Central memory CD4-positive, alpha-beta T cell (primary cell): Measurements from ENCODE around the gene ADAMTS1.
"Not testable (repeated sequence)": the region's sequence is repeated elsewhere in the genome, so short reads cannot be mapped to it uniquely, and the experiment has no call there.

Experiments used
- DNase-seq: peaks from one replicate; pipeline ENCODE4 v3.0.0; 2022
- total RNA-seq, 3 experiments: gene quantifications; one replicate each; lab custom pipeline; 2026; lab: John Stamatoyannopoulos, UW

The ADAMTS1 gene
- total RNA-seq = 0 to 0.07 (median 0) reads per million in 3 experiments

DNA sequence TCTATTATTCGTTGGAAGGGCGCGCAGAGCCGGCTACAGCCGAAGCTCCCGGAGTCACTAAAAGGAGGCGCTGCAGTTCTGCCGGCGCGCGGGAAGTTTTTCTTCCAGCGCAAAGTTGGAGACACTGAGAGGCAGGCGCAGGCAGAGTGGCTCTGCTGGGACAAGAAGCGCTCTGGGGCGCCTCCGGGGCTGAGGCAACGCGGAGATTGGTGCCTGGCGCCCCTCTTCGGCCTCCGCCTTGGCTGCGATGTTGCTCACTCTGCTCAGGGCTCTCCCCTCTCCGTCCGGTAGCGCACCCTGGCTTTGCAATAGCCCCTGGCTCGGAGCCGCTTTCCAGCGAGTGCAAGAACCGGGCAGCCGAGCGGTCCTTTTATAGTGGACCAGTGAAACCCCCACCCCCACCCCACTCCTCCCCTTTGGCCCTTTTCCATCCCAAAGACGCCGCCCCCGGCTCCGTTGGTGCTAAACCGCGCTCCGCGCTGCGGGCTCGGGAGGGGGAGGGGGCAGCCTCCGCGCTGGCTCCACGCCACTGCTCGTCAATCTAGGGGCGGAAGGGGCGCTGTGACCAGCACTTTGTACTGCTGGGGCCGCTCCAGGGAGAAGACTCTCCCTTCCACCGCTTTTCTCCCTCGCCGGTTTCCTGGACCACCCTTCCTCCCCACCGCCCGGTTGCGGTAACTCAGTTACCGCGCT lies at the start of gene ADAMTS1:
ADAMTS1 (minus strand) TSS at position 344 of the 693 bp plus-strand sequence. CDS start 455 bp downstream, outside the sequence.
- DNase-seq = no peak

DNA sequence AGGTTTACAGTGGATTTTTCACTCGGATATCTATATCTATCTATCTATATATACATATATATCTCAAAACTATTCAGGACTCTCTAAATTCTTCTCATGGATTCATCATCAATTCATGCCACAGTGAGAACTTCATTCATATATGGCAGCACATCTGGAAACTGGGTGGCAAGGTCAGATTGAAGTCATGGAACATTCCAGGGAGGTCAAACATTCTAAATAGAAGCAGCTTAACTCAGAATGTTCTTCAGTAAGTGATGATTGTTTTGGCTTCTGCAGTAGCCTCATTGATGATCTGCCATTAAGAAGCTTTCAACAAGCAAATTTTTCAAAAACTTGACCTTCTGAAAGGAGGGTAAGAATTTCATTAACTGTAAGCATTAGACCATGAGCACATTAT lies 46.9 kb upstream of the ADAMTS1 start:
- DNase-seq = no peak

DNA sequence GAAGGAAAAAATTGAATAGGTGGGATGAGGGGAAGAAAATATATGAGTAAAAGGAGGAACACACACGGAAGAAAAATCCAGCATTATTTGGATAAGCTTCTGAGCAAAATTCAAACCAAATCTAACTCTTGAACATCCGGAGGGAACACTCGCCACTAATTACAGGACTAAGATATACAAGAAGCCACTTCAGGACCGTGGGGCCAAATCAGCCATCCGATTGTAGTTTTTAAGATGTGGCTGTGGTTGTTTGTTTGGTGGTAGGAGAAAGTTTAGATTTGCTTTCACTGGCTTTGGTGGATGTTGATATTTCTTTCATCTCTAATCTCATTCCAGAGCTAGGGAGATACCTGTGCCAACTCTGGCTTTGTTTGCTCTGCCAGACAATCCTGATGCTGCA lies 43.7 kb upstream of the ADAMTS1 start:
- no peak for DNase-seq

DNA sequence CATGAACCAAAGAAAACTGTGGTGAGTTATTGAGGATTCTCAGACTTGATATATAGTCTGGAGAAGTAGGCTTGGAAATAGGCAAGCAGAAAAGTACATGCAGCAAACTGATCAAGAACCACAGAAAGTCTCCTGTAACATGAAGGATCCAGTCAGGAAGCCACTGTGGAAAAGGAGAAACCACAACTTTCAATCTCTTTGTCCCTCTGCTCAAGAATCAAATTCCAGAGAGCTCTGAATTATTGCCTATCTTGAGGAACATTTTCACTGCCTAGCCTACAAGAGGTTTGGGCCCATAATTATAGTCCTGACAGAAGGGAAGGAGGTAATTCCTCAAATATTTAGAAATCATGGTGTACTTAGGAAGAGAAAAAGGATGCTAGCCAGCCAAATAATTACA lies 43.0 kb upstream of the ADAMTS1 start:
- DNase-seq = no peak

DNA sequence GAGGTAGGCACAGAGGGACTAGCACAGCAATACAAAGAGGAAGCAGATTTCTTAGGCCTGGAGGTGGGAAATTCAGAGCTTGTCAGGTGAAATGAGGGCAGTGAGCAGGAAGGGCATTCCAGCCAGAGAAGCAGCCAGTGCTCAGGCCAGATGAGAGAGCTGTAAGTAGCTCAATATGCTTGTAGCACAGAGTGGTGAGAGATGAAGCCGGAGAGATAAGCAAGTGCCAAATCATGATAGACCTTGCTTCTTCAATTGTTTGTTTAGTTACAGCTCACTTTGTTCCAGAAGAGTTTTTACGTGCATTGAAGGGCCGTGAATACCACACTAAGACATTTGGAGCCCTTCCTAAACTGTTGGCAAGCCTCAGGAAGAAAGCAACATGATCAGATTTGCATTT lies 42.0 kb upstream of the ADAMTS1 start:
- no peak for DNase-seq

DNA sequence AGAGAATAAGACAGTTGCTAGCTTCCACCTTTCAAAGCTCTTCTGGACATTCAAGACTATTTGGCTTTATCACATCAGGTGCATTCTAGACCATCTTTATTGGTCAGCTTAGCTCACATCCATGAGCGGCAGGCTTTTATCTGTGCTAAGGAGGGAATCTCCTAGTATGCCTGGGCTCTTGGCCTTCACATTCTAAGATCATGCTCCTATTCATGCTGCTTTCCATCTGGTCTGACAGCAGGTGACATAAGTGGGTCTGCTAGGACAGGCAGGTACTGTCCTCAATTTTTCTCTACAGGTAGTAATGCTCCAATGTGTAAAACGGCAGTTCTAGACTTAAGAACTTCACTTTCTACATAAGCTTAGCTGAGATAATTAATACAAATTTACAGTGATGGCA lies 39.2 kb upstream of the ADAMTS1 start:
- no peak for DNase-seq

DNA sequence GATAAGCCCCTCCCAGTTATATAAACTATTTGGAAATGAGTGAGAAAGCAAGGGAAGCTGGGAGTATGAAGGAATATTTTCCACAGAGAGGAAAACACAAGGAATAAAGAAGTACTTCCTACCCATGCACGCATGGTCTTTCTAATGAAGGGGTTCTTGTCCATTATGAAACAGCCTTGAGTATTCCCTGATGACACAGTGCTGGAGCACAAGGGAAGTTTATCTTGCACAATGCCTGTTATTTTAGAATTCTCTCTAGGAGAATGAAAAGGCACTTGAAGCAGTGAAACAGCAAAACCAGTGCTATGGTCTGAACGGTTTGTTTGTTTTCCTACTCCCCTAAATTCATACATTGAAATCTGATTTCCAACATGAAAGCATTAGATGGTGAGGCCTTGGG lies 38.6 kb upstream of the ADAMTS1 start:
- no peak for DNase-seq

DNA sequence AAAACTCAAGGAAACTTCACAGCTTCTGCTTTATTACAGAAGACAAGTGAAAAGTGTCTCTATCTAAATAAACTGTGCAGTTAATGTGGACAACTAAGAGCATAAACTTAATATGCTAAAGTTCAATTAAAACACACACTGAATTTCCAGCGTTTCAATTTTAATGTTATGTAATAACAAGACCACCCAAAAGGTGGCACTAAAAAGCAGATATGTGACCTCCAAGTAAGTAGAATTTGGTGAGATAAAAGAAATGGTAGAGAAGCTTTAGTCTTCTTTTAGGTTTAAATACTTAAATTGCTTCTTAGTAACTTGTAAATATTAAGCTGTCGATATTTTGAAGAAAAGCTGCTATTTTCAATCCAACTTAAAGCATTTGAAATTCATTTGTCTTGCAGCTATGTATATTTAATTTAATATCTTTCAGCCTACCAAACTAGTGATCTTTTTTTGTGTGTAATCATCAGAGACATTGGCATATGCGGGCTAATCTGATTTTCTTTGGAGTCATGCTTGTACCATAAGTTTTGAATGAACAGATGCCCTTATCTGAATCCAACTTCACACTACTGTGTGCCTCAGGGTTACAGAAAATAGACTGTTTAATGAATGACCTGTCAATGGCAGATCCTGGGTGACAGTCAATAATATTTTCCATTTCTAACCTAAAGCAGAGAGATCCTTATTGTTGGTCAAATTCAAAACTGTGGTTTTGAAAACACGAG lies 36.5 kb upstream of the ADAMTS1 start:
- DNase-seq = no peak

DNA sequence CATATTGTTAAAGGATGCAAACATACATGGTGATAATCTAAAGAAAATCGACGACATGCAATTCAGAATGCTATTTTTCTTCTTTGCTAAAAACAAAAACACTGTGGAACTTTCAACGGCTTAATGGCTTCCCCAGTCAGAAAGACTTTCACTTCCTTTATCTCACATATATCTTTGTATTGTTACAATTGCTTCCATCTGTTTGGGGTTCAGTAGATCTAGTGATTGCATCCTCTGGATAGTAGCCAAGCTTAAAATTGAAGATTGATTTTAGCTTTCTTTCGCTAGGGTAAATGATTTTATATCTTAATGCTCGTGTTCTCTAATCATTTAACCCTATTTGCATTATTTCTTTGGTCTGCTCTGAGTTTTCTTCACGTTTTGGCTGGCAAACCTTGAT lies 31.8 kb upstream of the ADAMTS1 start:
- DNase-seq = no peak

DNA sequence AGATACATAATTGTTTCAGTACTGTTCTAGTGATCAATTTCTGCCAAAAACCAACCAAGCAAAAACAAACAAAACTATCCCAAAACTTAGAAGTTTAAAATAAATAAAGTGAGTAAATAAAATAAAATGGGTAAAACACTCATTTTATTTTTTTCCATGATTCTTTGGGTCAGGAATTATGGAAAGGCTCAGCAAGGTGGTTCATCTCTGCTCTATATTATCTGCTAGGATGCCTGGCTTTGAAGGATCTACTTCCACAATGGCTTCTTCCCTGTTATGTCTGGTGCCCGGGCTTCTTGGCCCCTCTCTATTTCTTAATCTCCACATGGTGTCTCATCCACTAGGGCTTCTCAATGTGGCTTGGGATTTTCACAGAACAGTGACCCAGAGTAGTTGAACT lies 29.1 kb upstream of the ADAMTS1 start:
- no peak for DNase-seq

DNA sequence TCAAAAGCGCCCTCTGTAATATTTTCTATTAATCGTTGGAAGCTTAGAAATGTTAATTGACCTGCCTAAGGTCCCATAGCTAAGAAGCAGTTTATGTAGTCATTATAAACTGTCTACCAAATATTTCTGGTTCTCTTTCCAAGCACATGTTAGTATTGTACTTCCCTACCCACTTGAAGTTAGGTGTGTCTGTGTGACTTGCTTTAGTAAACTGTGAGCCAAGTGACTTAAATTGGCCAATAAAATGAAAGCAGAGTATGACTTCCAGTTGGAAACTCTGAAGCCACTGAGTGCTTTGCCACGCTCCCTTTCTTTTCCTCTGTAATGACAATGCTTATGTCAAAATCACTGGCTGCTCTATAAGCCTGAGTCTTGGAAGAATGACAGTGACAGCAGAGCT lies 20.6 kb upstream of the ADAMTS1 start:
- no peak for DNase-seq

DNA sequence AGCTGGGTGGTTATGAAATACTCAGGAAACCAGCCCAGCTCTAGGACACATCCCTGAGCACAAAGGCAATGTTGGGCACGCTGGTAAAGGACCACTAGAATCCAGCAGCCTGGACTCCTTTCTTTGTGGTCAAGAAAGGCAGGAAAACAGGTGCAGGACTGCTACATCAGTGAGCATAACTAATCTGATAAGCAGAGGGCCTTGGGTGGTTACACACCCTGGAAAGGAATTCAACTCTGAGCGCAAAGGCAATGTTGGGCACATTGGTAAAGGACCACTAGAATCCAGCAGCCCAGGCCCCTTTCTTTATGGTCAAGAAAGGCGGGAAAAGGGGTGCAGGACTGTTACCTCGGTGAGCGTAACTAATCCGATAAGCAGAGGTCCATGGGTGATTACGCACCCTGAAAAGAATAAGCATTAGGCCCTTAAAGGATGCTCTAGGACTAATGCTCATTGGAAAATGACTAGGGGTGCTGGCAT lies 11.7 kb upstream of the ADAMTS1 start:
- DNase-seq = not testable (repeated sequence)

DNA sequence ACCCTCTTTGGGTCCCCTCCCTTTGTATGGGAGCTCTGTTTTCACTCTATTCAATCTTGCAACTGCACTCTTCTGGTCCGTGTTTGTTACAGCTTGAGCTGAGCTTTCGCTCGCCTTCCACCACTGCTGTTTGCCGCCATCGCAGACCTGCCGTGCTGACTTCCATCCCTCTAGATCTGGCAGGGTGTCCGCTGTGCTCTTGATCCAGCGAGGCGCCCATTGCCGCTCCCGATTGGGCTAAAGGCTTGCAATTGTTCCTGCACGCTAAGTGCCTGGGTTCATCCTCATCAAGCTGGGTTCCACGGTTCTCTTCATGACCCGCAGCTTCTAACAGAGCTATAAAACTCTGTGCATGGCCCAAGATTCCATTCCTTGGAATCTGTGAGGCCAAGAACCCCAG lies 9.5 kb upstream of the ADAMTS1 start:
- not testable (repeated sequence) for DNase-seq

DNA sequence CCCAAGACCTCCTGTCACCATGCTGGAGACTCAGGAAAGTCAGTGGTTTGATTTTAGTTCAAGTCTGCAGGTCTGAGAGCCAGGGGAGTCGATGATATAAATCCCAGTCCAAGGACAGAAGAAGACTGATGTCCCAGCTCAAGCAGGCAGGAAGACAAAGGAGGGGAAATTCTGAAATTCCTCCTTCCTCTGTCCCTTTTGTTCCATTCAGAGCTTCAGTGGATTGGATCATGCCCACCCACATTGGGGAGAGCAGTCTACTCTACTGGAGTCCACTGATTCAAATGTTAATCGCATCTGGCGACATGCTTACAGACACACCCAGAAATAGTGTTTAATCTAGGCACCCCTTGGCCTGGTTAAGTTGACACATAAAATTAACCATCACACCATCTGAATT lies 7.2 kb upstream of the ADAMTS1 start:
- no peak for DNase-seq

DNA sequence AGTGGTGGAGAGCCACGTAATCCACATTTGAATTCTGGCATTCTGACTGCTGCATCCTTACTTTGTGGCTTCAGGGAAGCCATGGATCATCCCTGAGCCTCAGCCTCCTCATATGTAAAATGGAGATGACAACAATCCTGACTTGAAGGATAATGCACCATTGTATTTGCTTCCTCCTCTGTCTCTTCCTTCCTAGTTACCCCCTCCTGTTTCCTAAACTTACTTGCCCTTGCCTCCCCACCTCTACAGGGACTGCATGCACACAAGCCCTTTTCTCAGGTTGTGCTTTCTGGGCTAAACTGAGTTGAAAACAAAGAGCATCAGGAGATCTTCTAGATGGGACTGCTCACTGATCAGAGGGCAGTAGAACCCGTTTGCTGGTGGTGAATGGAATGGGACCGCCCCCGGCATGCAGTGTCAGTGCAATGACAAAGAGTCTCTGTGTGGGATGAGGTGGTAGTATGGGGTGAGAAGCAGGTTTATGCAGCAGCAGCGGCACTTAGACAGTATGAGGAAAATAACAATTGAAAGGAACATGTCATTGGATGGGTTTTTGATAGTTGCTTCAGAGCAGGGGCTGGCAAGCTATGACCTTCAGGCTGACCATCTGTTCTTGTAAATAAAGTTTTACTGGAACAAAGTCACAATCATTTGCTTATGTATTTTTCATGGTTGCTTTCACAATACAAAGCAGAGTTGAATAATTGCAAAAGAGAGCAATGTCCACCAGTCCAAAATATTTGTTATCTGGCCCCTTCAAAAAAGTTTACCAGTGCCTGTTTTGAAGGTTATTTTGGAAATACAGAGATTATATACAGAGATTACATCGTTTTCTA lies 6.1 kb upstream of the ADAMTS1 start:
- no peak for DNase-seq

DNA sequence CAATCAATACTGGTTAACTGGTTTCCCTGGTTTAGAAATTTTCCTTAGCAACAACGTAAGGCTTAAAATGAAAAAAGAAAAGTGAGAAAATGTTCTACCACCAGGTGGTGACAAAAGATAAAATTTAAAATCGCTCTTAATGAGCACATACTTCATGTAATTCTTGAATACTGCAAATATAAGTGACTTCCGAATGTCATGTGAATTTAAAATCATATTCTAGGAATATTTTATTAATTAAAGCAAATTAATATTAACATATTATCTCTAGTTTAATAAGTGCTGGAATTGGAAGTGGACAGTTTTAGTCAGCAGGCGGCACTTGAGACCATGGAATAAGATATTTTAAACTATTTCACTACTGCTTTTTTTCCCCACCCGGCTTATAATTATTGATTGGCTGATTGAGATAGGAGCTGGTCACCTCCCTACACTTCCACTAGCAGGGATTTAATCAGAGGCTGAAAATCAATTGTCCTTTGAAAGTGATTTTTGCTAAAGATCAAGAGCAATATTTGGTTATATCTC lies 5.0 kb upstream of the ADAMTS1 start:
- no peak for DNase-seq

DNA sequence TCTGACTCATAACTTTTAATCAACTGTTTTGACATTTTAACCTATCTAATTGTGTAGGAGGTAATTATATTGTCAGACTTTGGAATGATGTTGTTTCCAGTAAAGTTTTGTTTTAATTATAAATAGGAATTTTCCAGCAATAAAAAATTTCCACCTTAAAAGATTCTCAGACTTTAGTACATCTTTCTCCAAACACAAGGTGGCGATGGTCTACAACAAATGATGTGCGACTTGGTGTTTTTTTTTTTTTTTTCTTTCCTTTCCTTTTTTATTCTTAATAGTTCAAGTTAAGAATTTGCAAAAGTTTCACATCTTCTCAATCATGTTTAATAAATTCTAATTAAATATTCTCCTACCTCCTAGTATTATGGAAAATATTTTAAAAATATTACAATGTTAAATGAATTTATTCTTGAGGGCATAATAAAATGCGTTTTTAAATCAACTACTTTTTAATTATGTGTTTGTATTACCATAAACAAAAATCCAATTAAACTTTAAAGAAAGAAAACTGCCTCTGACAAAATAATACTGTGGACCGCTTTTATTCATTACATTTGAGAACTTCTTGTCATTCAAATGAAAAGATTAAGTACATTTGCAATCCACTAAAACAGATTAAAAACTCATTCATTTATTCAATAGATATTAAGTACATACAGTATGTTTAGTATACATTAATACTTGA lies 4.4 kb upstream of the ADAMTS1 start:
- DNase-seq = peak; percentile 9

DNA sequence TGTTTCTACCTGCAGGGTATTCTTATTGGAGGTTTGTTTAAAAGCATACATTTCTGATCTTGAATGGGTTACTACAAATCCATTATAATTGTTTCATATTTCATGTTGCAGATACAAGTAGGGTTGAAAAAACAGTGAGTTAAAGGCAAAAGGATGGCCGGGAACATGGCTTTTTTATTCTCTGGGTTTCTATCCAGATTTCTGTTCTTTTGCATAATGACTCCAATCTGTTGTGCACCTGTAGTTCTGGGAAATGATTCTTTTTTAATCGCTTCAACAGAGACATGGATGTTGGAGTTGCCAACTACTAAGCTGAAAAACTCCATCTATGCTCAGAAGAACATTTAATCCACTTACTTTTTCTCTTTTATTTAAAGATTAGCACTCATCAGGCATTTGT lies 2.7 kb upstream of the ADAMTS1 start:
- DNase-seq = no peak

DNA sequence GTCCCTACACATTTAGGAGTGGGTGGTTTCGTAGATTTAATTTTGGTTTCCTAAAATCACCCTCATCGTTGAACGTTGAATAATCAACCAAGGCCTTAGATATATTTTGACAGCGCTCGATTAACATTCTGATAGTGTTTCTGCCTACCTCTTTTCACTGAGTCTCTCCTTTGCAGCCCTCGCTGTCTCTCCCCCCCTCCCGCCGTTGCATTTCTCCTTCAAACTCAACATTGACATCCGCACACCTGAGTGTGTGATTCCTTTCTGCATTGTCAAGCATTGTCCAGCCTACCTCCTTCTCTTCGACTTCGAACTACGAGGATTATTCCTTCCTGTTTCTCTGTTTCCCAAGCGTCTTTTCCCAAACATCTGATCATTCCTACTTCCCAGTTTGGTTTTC lies 1.8 kb upstream of the ADAMTS1 start:
- DNase-seq = no peak

DNA sequence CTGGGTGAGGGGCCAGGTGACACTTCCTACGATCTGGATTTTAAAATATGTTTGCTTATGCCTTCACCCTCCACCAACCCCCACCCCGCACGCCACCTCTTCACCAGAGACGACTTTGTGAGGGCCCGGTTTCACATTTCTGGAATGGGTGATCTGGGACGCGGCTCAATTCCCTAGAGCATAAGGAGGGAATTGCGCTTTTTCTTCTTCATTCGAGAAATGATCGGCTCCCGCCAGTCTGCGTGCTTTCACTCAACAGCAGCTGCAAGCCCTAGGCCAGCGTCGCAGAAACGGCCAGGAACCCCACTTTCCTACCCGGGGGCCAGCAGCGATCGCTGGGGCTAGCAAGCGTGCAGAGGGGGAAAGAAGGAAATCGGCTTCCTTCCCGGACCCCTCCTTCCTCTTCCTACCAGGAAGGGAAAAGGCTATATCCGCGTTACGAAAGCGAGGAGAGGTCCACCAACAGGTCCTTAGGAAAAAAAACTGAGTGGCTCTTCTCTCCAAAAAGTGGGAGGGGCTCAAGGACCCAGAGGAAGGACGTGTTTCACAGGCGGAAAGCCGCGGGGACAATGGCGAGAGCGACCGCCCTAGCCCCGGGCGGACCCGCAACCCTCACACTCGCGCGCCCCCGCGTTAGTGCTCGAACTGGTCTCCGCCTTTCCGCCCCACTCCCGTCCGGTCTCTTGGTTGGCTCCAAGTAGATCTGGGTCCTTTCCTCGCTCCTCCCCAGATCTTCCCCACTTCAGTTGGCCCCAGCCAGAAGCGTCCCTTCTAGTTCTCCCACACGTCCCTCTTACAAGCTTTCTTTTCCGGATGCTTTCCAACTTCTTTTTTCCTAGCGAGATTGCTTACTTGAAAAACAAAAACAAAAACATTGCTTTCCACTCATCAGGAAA lies 1.1 kb upstream of the ADAMTS1 start:
- DNase-seq = no peak

DNA sequence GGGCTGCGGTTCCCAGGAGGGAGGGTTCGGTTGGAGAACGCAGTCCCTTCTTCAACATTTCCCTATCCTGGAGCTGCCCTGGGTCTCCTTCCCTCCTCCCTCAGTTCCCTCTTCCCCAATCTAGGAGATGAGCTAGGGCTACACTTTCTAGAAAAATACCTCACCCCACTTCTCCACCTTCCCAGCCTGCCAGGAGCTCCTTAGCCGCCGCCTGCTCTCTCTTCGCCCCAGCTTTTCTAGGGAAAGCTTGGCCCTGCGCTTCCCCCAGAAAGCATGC lies 488 bp upstream of the ADAMTS1 start:
- no peak for DNase-seq
